Astrocyte of the spinal cord (primary cell): ENCODE measurements around the gene C7.
"Not testable (repeated sequence)": the region's sequence is repeated elsewhere in the genome, so short reads cannot be mapped to it uniquely, and the experiment has no call there.

Experiments
- DNase-seq: peaks from one replicate; pipeline ENCODE4 v3.0.0; 2011; ENCODE audit warnings: low read depth, low spot score
- H3K4me3 ChIP-seq: 2 replicates; pipeline ENCODE4 v1.5.1; 2011; ENCODE audit warnings: low read depth, mild to moderate bottlenecking, low read length, moderate library complexity
- in situ Hi-C: cut with HindIII; loops from 2 replicates; pipeline ENCODE4 v1.10.0; 2017; ENCODE audit warnings: low sequenced_read_pairs
- TF ChIP-seq, protein P1 (sequence below): IDR thresholded peaks from 2 replicates; pipeline ENCODE4 v1.5.1; 2012; ENCODE audit warnings: low read depth, mild to moderate bottlenecking, low read length, inconsistent platforms

Gene C7

DNA sequence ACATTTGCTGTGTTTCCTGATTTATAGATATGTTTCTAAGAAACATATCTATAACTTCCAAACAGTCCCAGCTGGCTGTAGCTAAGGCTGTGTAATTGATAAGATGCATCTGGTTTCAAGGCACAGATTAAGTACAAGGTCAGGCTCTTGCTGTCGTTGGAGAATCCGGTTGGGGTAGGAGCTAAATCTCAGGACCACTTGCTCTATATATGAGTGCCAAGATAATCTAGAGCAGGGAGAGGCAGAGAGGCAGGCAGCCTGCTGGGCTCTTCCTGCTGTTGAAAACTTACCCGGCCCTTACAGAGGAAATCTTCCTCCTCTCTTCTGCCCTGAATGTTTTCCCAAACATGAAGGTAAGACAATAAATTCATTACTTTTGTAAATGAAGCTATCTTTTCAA is at the start of gene C7:
Gene C7, plus strand, starts transcription at position 234 of the 400 bp plus-strand sequence. Its CDS starts 114 bp downstream, at position 348.
- in situ Hi-C loops: no loop called here
- no peak for DNase-seq
- peak within 1 kb of the TSS; percentile 4 for H3K4me3 ChIP-seq
- TF ChIP-seq, protein P1, sequence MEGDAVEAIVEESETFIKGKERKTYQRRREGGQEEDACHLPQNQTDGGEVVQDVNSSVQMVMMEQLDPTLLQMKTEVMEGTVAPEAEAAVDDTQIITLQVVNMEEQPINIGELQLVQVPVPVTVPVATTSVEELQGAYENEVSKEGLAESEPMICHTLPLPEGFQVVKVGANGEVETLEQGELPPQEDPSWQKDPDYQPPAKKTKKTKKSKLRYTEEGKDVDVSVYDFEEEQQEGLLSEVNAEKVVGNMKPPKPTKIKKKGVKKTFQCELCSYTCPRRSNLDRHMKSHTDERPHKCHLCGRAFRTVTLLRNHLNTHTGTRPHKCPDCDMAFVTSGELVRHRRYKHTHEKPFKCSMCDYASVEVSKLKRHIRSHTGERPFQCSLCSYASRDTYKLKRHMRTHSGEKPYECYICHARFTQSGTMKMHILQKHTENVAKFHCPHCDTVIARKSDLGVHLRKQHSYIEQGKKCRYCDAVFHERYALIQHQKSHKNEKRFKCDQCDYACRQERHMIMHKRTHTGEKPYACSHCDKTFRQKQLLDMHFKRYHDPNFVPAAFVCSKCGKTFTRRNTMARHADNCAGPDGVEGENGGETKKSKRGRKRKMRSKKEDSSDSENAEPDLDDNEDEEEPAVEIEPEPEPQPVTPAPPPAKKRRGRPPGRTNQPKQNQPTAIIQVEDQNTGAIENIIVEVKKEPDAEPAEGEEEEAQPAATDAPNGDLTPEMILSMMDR: no peak

DNA sequence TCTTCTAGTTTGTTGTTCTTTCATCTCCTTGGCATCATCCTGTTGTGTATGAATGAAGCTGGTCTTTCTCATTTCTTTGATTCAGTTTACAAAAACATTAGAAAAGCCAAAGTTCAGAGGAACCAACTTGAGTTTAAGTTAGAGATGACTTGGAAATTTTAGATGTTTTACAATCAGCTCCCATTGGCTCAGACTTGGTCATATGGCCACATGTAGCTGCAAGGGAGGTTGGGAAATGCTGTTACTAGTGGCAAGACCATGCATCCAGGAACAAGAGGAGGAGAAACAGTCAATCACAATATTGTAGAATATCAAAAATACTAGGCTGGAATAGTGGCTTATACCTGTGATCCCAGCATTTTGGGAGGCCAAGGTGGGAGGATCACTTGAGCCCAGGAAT is 48.6 kb upstream of the C7 start:
- DNase-seq: no peak
- no peak overlapping the region for H3K4me3 ChIP-seq
- in situ Hi-C loops: no loop called here
- TF ChIP-seq, protein P1: no peak

DNA sequence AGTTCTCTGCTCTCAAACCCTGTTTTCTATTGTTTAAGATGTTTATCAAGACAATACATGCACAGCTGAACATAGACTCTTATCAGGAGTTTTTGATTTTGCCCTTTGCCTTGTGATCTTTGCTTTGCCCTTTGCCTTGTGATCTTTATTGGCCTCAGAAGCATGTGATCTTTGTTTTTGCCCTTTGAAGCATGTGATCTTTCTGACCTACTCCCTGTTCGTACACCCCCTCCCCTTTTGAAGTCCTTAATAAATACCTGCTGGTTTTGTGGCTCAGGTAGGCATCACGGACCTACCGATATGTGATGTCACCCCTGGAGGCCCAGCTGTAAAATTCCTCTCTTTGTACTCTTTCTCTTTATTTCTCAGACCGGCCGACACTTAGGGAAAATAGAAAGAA is 44.3 kb upstream of the C7 start:
- H3K4me3 ChIP-seq, DNase-seq, in situ Hi-C loops: not testable (repeated sequence)

DNA sequence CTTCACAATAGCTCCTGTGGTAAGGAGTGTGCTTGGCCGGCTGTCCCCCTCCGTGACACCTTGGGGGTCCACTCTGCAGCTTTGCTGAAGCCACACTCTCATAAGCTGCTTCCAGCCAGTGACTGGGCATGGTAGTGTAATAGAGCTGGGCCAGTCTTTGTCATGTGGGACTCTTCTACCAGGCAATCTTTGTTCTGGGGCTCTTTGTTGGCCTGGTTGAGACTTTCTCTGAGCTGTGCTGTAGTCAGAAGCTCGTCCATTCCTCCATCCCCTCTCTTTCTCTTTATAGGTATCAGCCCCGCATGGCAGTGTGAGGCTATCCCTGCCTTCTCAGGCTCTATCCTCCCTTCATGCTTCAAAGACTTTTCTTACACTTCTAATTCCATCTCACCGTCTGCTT is 42.5 kb upstream of the C7 start:
- H3K4me3 ChIP-seq: no peak overlapping the region
- TF ChIP-seq, protein P1: no peak
- no peak for DNase-seq
- in situ Hi-C loops: no loop called here

DNA sequence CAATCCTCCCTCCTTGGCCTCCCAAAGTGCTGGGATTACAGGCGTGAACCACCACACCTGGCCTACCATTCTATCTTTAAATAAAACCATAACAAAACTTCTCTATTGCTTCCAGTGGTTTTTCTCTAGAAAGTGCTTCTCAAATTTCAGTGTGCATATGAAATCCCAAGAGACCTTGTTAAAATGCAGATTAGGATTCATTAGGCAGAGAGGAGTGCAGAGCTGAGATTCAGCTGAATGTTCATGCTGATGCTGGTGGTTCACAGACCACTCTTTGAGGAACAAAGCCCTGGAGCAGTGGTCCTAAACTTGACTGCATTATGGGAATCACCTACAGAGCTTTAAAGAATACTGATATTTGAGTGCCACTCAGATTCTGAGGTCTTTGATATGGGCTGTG is 39.9 kb upstream of the C7 start:
- in situ Hi-C loops: no loop called here
- TF ChIP-seq, protein P1: no peak
- H3K4me3 ChIP-seq: no peak overlapping the region
- DNase-seq: no peak

DNA sequence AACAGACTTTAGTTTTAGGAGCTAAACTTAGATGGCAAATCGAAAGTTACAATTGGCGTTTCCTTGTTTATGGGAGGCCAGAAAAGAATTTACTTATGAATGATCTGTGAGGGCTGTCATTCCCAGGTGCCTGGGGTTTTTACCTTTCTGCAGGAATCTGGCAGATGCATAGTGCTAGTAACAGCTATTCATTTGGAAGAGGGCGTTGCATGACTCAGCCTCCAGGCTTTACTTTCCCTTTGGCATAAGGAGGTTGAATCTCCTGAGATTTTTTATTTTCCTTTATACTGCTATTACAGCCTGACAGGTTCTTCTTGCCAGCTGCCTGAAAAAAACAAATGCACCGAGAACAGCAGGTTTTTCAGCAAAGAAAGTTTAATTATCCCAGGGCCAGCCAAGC is 38.1 kb upstream of the C7 start:
- peak; percentile 10 for DNase-seq
- TF ChIP-seq, protein P1: no peak
- in situ Hi-C loops: no loop called here
- H3K4me3 ChIP-seq: no peak overlapping the region

DNA sequence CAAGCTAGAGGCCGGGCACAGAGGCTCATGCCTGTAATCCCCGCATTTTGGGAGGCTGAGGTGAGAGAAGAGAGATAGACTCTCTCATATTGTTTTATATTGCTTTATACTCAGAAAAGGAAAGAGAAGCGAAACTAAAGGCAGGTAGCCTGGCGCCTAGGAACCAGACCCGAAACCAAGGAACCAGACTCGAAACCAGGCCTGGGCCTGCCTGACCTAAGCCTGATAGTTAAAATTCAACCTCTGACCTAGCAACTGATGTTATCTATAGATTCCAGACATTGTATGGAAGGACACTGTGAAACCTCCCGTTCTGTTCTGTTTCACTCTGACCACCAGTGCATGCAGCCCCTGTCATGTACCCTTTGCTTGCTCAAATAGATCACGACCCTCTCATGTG is 37.0 kb upstream of the C7 start:
- DNase-seq, H3K4me3 ChIP-seq, in situ Hi-C loops: not testable (repeated sequence)

DNA sequence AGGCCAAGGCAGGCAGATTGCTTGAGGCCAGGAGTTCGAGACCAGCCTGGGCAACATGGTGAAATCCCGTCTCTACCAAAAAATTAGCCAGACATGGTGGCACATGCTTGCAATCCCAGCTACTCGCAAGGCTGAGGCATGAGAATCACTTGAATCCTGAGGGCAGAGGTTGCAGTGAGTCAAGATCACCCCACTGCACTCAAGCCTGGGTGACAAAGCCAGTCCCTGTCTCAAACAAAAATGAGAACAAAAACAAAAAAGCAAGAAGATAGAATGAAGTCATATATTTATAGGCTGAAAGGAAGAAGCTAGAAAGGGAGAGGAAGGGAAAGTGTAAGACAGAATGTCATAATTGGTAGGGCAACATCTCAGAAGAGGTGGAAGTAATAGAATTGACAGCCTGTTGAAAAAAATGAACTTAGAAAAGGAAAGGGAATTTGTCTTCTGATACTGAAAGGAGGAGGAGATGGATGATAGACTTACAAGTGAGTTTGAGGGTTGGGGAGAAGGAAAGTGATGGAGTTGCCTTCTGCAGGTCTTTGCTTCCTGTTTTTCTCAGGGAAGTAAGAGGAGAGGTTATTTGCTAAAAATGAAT is 35.9 kb upstream of the C7 start:
- DNase-seq: no peak
- H3K4me3 ChIP-seq: no peak overlapping the region
- in situ Hi-C loops: no loop called here
- TF ChIP-seq, protein P1: no peak
